Renal cortical epithelial cell (primary cell): Measurements from ENCODE around the gene GNAO1. TPM values are rescaled to one million over a fixed set of nuclear protein-coding genes. Genes with fewer than 3 reads are reported as not detected.

Source experiments
- DNase-seq: peaks from one replicate; pipeline ENCODE4 v3.0.0-alpha.2; 2011; ENCODE audit warnings: low read depth
- total RNA-seq: library from RNA; depleted of rRNA; stranded (reverse); fragments of >200 nt; gene quantifications from 2 replicates; pipeline ENCODE4 v1.2.3, GENCODE V29; 2014

GNAO1 gene
- total RNA-seq, 1 donor from 2014 or later: 8.3 TPM

DNA sequence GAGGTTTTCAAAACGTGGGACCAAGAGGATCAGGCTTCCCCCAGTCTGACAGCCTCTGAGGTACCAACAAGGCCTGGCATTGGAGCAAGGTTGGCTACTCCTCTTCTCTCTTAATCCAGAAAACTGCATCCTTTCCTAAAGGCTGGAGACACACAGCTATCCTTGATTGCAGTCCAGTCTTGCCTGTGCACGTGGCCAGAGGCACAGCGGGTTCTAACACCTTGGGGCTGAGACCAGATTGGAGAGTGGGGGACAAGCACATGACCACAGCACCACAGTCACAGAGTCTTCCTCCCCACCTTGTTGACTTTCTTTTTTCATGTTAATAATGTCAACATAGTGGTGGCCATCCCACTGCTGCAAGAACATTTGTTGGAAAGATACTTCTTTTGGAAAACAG, 46.9 kb downstream of the GNAO1 start:
- DNase-seq: no peak

DNA sequence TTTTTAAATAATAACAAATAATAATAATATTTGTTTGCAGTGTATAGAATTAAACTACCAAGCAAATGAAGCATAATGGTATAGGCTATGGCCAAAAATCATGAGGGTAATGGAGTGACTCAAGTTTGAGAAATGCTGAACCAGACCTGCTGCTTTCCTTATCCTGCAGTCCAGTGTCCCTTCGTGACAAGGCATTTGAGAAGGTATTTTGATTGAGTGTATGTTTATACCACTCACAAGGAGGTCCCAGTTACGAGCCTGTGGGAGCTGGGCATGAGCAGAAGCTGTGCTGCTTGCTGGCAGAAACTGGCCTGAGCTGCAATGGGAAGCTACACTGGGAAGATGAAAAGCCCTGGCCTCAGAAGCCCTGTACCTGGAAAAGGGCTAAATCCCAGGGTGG, 50.3 kb downstream of the GNAO1 start:
- DNase-seq: peak; percentile 77

DNA sequence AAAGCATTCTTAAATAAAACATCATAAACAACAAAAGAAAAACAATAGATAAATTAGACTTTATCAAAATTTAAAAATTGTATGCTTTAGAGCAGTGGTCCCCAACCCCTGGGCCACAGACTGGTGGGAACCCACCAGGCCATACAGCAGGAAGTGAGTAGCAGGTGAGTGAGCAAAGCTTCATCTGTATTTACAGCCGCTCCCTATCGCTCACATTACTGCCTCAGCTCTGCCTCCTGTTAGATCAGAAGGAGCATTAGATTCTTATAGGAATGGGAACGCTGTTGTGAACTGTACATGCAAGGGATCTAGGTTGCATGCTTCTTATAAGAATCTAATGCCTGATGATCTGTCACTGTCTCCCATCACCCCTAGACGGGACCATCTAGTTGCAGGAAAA, 51.5 kb downstream of the GNAO1 start:
- DNase-seq: no peak

- no peak for DNase-seq
Observed at GRCh38 chr16:56244612-56245011, 53.3 kb downstream of the GNAO1 start.

DNA sequence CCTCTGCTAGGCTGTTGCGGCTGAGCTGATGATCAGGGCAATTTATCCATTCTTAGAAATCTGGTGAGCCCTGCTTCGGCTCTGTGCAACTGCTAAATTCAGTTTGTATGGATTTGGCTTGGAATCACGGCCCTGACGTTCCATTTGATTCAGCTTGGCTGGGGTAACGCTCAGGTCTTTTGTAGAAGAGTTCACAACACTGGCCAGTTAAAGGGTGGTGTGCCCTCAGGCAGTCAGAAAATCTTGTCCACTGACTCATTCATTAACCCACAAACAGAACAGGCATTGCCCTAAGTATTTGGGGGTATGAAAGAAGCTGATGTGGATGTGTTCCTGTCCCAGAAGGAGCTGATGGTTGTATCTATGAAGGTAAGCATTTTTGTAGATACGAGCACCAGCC, 53.9 kb downstream of the GNAO1 start:
- DNase-seq: peak; percentile 75

GRCh38 chr16:56246051-56246817, 54.9 kb downstream of the GNAO1 start:
- DNase-seq: peak; percentile 90

DNA sequence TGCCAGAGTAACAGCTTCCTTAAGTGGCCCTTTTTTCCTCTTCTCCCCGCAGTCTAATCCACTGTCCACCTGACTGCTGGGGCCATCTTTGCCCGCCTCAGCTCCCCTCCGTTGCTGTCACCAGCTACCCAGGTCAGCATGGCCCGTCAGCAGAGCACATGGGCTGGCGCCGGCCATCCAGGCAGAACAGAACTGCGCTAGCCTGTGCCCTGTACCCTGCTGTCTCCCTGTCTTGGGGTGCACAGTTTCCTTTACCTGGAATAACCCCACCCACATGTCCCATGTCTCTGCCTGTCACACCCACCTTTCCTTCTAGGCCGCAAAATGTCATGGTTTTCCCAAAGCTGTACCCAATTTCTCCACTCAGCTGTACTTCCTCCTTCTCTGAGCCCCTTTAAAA, 55.7 kb downstream of the GNAO1 start:
- DNase-seq: no peak

- DNase-seq: no peak
Observed at GRCh38 chr16:56247808-56248207, 56.5 kb downstream of the GNAO1 start.

- no peak for DNase-seq
Observed at GRCh38 chr16:56252835-56253234, 61.5 kb downstream of the GNAO1 start.

GRCh38 chr16:56255904-56256303, 64.6 kb downstream of the GNAO1 start:
- no peak for DNase-seq

DNA sequence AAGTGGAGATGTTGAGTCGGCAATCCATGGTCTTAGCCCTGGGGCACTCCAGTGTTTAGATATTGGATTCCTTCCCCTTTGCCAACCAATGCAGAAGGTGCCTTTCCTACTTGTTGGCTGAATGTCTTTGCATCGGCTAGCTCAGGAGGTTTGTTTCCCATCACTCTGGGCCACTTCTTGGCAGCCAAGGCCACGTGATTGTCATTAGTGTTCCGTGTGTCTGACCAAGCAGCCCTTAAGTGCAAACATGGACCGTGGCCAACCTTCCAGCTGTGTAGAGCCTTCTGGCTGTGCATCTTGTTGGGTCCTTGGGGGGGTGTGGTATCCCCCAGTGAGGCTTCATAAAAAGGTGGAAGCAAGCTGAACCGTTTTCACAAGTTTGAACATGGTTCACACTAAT, 66.0 kb downstream of the GNAO1 start:
- DNase-seq: no peak

DNA sequence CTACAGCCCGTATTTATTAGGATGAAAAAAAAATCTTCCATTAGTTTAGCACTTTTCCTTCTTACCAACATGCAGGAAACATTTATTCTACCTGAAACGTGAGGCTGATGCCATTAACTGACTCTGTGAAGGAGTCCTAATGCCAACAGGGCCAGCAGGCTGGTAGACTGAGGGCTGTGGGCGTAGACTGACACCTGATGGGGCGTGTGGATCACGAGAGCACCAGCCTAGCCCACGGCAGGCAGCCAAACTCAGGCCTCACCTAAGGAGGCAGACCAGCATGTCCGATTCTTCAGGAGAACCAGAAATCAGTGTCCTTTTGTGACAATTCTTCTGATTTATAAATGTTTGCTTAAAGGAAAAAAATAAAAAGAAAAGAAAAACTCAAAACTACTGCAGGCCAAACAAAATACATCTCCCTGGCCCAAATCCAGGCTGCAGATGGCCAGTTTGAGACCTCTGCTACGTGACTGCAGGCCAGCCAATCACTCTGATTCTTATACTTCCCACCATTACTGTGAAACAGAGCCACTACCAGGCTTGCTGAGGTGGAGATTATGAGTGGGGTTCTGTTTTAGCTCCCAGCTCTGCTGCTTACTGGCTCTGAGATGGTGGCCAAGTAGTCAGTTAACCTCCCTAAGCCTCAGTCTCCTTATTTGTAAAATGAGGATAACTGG, 66.5 kb downstream of the GNAO1 start:
- no peak for DNase-seq

GRCh38 chr16:56258508-56259424, 67.5 kb downstream of the GNAO1 start:
- no peak for DNase-seq

DNA sequence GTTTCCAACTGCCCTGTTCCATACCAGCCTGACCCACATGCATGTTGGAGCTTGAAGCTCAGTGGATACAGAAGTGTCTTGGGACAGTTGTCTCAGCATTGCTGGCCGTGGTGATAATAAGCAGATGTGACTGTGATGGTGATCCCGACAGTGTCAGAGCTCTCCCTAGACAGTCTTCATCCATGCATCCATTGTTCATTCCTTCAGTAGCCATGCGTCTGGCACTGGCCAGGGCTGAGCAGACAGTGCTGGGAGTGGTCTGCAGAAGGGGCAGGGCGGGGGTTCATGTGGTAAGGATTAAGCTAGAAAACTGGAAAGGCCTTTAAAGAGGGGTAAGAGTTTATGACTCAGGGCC, 68.1 kb downstream of the GNAO1 start:
- no peak for DNase-seq

GRCh38 chr16:56260378-56261160, 69.3 kb downstream of the GNAO1 start:
- DNase-seq: no peak

DNA sequence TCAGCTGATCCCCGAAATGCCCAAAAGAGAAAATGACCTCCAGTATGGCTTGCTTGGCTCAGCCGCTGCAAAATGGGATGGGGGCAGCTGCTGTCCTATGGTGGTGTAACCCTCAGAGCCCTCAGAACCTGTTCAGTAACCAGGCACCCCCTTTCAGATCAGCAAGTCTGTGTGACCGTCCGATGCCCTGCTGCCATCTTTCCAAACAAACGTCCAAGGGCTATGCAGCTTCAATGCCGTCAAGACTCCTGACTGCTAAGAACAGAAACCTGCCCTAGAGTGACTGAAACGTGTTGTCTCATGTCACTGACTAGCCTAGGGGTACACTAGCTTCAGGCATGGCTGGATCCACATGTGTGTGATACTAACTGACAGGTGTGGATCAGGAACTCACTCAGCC, 70.4 kb downstream of the GNAO1 start:
- no peak for DNase-seq

DNA sequence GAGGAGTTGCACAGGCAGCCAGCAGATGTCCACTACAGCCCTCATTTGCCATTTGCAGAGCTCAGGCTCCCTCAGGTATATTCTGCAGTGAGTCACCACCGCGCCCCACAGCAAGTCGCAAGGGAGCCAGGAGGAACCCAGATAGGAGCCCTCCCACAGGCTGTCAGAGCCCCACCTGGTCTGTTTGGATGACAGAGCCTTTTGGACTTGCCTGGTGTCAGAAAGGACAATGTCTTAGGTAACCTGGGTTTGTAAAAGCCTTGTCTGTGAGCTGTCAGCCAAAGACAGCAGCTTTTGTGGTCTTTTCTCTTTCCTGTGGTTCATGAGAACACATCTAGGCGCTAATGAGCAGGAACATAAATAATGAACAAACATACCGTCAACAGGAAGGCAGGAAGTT, 70.9 kb downstream of the GNAO1 start:
- no peak for DNase-seq

DNA sequence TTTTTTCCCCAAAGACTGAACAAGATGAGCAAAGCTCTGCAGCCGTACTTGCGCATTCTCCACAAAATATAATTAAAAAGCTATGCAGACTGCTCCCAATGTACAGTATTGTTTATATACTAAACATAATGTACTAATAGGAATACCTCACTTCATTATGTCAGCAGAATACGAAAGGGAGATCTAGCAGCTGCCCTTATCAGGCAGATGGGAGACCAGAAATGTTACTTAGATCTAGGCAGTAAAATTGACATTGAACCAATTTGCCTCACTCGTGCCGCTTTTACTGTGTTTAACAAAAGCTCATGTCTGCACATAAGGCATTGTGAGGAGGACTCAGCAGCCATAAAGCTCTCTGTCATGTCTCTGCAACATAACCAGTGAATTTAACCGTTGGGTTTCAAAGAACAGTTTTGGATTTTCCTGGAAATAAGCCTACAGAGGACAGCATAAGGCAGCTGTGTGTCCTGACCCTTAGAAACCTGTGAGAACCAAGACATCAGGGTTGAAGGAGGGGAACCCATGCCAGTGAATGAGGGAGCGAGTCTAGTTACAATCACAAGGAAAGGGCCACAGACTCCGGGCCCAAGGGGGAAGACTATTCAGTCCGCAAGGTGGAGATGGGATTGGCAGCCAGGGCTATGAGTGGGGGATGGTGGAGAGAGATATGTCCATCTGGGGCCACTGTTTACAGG, 71.4 kb downstream of the GNAO1 start:
- no peak for DNase-seq

- DNase-seq: no peak
Observed at GRCh38 chr16:56263711-56264608, 72.7 kb downstream of the GNAO1 start.

GRCh38 chr16:56264609-56264972, 73.3 kb downstream of the GNAO1 start:
- DNase-seq: no peak
